Thoracic aorta (tissue), 2 donors: ENCODE measurements around the gene RNF151. TPM values are rescaled to one million over a fixed set of nuclear protein-coding genes. Genes with fewer than 3 reads are reported as not detected.
"Not testable (repeated sequence)": the region's sequence is repeated elsewhere in the genome, so short reads cannot be mapped to it uniquely, and the experiment has no call there.

Source experiments
- ATAC-seq: fragments of 150-250 bp; one replicate; pipeline ENCODE4 v1.8.0; 2017; ENCODE audit warnings: low read depth; ENCODE audit not compliant: insufficient number of reproducible peaks, low FRiP score
- DNase-seq: peaks from one replicate; pipeline ENCODE4 v3.0.0-alpha.2; 2020; ENCODE audit warnings: low spot score
- H3K27ac ChIP-seq, 2 donors: fragments of 200-600 bp; sonication (generic); 1 replicate in 1 of 2; 2 replicates in 1 of 2; pipeline ENCODE4 v1.5.1; 2016; ENCODE audit warnings: mild to moderate bottlenecking in 2 of 2, moderate library complexity in 2 of 2
- H3K27me3 ChIP-seq: fragments of 200-600 bp; sonication (generic); replicated peaks from 2 replicates; pipeline ENCODE4 v1.6.0; 2016; ENCODE audit warnings: mild to moderate bottlenecking; ENCODE audit not compliant: insufficient read depth
- H3K36me3 ChIP-seq: fragments of 200-600 bp; sonication (generic); one replicate; pipeline ENCODE4 v1.5.1; 2016
- H3K4me1 ChIP-seq, 2 donors: fragments of 200-600 bp; sonication (generic); 1 replicate in 1 of 2; 2 replicates in 1 of 2; pipeline versions ENCODE4 v1.5.1 to v1.6.0; 2016; ENCODE audit warnings: low read depth in 2 of 2, mild to moderate bottlenecking in 1 of 2; ENCODE audit not compliant: control insufficient read depth in 1 of 2
- H3K4me3 ChIP-seq: fragments of 200-600 bp; sonication (generic); 2 replicates; pipeline ENCODE4 v1.5.1; 2016; ENCODE audit warnings: mild to moderate bottlenecking
- H3K9me3 ChIP-seq: fragments of 200-600 bp; sonication (generic); 2 replicates; pipeline ENCODE4 v1.5.1; 2016
- total RNA-seq, 2 donors: library from RNA; depleted of rRNA; stranded (reverse); fragments of >200 nt; gene quantifications; one replicate each; pipeline versions ENCODE4 v1.1.0 to v1.2.3, GENCODE V29; 2016
- TF ChIP-seq, protein P1 (sequence below): fragments of 200-600 bp; sonication (generic); IDR thresholded peaks from one replicate; pipeline ENCODE4 v1.5.1; 2019; ENCODE audit warnings: antibody characterized with exemption

The RNF151 gene
- total RNA-seq, 2 donors from 2014 or later: not detected

DNA sequence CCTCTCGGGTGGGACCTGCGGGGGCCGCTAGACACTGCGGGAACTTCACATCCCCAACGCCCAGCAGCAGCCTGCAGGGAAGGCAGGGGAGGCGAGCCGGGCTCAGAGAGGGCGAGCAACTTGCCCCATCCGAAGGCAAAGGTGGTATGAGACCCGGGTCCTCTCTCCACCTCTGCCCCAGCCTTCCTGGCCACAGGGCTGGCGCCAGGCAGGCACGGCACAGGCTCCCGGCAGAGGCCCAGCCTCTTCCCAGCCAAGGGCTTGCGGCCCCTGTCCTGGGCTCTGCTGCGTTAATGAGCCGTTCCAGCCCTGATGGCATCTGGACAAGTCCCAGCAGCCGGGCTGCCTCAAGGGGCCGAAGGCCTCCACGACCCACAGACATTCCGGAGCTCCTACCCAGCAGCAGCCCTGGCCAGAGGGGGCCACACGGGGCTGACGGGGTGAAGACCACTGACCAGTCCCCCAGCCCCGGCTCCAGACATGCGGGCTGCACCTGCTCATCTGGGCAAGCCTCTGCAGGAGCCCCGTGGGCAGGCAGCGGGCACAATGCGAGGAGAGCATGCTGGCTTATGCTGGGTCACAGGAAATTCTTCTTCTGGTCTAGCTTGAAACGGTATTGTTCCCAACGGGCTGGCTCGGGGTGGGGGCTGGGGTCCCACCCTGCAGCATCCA is 47.2 kb upstream of the RNF151 start:
- Histone ChIP-seq H3K36me3 (no peaks in the 10 kb centered on the region), H3K27me3 (peaks cover 22% of the 10 kb centered on the region), H3K9me3 (no peaks in the 10 kb centered on the region), H3K4me3 (no peak overlapping the region), H3K27ac (no peak overlapping the region), H3K4me1 (no peaks in the 10 kb centered on the region)
- no peak for ATAC-seq
- TF ChIP-seq, protein P1, sequence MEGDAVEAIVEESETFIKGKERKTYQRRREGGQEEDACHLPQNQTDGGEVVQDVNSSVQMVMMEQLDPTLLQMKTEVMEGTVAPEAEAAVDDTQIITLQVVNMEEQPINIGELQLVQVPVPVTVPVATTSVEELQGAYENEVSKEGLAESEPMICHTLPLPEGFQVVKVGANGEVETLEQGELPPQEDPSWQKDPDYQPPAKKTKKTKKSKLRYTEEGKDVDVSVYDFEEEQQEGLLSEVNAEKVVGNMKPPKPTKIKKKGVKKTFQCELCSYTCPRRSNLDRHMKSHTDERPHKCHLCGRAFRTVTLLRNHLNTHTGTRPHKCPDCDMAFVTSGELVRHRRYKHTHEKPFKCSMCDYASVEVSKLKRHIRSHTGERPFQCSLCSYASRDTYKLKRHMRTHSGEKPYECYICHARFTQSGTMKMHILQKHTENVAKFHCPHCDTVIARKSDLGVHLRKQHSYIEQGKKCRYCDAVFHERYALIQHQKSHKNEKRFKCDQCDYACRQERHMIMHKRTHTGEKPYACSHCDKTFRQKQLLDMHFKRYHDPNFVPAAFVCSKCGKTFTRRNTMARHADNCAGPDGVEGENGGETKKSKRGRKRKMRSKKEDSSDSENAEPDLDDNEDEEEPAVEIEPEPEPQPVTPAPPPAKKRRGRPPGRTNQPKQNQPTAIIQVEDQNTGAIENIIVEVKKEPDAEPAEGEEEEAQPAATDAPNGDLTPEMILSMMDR: no peak
- no peak for DNase-seq

DNA sequence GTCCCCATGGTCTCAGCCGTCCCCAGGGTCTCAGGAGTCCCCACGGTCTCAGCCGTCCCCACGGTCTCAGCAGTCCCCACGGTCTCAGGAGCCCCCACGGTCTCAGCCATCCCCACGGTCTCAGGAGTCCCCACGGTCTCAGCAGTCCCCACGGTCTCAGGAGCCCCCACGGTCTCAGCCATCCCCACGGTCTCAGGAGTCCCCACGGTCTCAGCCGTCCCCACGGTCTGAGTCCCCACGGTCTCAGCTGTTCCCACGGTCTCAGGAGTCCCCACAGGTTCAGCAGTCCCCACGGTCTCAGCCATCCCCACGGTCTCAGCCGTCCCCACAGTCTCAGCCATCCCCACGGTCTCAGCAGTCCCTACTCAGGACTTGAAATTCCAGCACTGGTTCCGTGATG is 46.5 kb upstream of the RNF151 start:
- not testable (repeated sequence) for H3K9me3 ChIP-seq, ATAC-seq, H3K4me1 ChIP-seq, H3K36me3 ChIP-seq, DNase-seq, H3K27ac ChIP-seq, H3K4me3 ChIP-seq
- H3K27me3 ChIP-seq: peaks cover 22% of the 10 kb centered on the region

DNA sequence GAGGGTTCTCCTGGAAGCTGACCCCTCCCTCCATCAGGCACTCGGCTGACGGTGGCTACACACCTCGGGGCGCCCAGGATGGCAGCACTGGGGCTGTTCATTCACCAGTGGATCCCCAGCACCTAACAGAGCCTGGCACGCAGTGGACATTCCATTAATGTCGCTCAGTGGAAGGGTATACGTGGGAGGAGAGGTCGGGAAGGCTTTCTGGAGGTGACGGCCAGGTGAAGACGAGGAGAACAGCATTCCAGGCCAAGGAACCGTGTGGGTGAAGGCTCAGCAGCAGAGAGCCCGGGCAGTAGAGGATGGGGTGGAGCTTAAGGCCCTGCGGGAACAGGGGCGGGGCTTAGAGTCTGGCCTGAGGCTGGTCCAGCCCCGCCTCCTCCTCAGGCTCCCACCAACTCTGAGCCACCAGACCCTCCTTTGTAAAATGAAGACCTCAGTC is 45.9 kb upstream of the RNF151 start:
- H3K27me3 ChIP-seq: peaks cover 22% of the 10 kb centered on the region
- DNase-seq: no peak

DNA sequence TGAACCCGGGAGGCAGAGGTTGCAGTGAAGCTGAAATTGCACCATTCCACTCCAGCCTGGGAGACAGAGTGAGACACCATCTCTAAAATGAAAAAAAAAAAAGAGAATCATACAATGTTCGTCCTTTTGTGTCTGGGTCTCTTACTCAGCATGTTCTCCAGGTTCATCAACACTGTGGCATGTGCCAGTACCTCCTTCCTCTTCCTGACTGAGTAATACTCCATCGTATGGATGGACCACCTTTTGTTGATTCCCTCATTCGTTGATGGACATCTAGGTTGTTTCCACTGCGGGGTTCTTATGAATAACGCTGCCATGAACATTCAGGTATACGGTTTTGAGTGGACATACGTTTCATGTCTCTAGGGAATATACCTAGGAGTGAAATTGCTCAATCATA is 44.3 kb upstream of the RNF151 start:
- Histone ChIP-seq H3K27me3 (peaks cover 22% of the 10 kb centered on the region), H3K36me3 (no peaks in the 10 kb centered on the region), H3K27ac (no peak overlapping the region), H3K4me1 (no peaks in the 10 kb centered on the region), H3K4me3 (no peak overlapping the region), H3K9me3 (no peaks in the 10 kb centered on the region)
- TF ChIP-seq, protein P1: no peak
- no peak for DNase-seq
- ATAC-seq: no peak

More for the DNA sequence above, 45.9 kb upstream of the RNF151 start:
- no peak for ATAC-seq
- Histone ChIP-seq H3K27ac (no peak overlapping the region), H3K36me3 (no peaks in the 10 kb centered on the region), H3K4me3 (no peak overlapping the region), H3K4me1 (no peaks in the 10 kb centered on the region), H3K9me3 (no peaks in the 10 kb centered on the region)
- TF ChIP-seq, protein P1: no peak

DNA sequence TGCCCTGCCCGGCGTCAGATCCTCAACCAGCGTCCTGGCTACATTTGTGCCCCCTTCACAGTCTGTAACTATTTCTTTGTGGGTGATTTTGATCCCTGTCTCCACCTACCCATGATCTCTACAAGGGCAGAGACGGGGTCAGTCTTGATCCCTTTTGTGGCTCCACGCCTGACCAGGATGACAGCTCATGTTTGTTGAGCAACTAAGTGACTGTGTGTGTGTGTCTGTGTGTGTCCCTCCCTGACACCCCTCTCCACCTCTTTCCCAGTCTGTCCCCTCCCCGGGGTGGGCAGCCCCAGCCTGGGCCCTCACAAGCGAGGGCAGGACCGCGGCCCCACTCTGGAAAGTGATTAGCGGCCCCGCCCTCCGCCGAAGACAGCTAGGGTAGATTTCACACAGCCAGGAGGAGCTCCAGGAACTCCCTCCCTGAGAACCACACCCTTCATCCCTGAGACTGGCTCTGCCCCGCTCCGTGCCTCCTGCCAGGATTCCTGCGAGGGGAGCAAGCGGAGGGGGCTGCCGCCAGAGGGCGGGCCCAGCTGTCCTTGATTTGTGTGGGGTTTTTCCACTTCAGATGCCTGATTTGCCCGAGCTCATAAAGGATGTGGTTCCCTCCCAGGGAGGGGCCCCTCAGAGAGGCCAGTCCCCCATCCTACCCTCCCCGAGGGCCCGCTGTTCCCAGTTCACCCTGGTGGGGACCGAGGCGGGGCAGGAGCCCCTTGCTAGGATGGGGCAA is 43.2 kb upstream of the RNF151 start:
- Histone ChIP-seq H3K27me3 (peaks cover 22% of the 10 kb centered on the region), H3K9me3 (no peaks in the 10 kb centered on the region), H3K4me1 (no peaks in the 10 kb centered on the region), H3K27ac (no peak overlapping the region), H3K36me3 (no peaks in the 10 kb centered on the region), H3K4me3 (no peak overlapping the region)
- ATAC-seq (no peak), DNase-seq (no peak)
- TF ChIP-seq, protein P1: no peak
